DMS79 treated with DMSO at 0.1 percent for 48 hours (cell line): ENCODE results near the gene BICRA.

Experiments
- DNase-seq: peaks from one replicate; lab custom pipeline; 2025; lab: John Stamatoyannopoulos, UW

The BICRA gene

GRCh38 chr19:47601180-47601904, 7.6 kb upstream of the BICRA start:
- DNase-seq = no peak

GRCh38 chr19:47603706-47604565, 5.0 kb upstream of the BICRA start:
- no peak for DNase-seq

DNA sequence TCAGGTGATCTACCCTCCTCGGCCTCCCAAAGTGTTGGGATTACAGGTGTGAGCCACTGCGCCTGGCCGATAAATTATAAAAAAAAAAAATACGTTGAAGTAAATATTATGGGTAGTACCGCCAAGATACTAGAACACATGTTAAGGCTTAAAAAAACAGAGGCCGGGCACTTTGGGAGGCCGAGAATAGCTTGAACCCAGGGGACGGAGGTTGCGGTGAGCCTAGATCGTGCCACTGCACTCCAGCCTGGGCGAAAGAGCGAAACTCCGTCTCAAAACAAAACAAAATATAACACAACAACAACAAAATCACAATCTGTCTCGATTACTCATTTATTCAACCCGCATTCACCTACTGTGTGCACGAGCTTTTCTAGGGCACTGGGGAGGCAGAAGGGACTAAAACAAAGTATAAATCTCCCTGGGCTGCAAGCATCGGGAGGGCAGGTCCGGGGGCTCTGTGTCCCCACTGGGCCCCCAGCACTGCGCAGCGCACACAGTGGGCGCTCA, 1.3 kb upstream of the BICRA start:
- no peak for DNase-seq

DNA sequence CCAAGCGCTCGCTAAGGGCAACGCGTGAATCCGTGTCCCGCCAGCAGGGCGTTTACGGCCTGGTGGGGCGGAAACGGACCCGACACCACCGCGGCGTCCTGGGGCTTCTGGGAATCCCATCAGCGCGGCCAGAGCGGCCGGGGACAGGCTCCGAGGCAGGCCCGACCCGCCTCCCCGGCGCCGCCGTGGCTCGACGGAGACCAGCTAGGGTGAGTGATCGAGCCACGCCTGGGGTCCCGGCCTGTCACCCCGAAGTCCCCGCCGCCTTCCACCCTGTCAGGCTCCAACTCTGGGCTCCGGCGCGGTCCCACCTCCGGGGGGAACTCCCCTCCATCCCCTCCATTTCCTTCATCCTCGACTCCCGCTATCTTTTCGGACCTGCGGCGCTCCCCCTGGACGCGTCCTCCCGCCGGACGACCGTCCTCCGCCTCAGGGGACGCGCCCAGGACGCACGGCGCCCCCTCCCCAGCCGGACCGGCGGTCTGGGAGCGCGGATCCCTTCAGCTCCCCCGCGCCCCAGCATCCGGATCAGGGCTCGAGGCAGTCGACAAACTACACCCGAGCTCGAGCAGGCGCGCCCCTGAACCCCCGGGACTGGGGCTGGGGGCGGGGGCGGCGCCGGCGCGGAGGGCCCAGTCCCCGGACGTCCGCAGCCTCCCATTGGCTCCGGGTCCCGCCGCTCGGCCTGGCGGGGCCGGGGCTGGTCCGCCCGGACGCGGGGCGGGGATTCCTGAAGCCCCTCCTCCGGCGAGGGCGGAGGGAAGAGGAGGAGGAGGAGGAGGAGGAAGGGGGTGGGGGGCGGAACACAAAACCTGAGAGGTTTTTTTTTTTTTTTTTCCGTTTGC, 638 bp upstream of the BICRA start:
- peak; percentile 84 for DNase-seq

DNA sequence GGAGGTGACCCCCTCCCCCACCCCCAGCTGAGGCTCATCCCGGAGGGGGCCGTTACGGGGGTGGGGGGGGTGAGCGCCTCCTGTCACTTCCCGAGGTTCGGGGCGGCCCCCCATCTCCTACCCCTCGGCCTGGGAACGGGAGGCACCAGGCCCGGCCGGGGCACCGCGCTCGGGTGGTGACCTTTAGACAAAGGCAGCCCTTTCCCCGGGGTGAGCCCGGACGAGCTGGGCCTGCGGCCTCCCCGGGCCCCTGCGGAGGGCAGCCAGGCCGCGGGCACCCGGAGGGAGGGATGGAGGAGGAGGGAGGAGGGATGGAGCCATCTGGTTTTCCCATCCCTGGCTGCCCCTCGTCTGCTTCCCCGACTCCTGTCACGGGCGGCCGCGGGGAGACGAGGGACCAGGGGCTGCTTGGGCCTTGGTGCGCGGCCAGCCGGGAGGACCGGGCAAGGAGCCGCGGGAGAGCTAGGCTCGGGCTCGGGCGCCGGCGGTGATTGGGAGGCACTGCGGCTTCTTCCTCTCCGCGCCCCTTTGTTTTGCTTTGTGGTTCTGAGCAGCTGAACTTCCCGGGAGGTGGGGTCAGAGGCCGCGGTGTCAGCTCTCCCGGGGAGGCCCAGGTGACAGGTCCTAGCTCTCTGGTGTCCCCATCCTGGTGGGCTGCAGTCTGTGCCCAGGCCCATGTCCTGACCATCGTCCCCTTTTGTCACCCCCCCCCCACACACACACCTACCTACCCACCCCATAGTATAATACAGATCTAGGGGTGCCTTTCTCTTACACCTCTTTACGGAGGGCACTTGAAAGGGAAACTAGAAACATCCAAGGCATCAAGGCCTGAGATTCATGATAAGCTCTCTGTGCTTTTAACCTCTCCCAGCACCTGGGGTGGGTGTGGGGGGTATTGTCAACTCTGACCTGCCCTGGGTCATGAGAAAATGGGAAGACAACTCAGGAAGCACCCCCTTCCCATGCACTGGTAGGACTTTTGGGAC, 1.3 kb downstream of the BICRA start:
- DNase-seq = peak; percentile 24

GRCh38 chr19:47610902-47611301, 2.0 kb downstream of the BICRA start:
- no peak for DNase-seq

DNA sequence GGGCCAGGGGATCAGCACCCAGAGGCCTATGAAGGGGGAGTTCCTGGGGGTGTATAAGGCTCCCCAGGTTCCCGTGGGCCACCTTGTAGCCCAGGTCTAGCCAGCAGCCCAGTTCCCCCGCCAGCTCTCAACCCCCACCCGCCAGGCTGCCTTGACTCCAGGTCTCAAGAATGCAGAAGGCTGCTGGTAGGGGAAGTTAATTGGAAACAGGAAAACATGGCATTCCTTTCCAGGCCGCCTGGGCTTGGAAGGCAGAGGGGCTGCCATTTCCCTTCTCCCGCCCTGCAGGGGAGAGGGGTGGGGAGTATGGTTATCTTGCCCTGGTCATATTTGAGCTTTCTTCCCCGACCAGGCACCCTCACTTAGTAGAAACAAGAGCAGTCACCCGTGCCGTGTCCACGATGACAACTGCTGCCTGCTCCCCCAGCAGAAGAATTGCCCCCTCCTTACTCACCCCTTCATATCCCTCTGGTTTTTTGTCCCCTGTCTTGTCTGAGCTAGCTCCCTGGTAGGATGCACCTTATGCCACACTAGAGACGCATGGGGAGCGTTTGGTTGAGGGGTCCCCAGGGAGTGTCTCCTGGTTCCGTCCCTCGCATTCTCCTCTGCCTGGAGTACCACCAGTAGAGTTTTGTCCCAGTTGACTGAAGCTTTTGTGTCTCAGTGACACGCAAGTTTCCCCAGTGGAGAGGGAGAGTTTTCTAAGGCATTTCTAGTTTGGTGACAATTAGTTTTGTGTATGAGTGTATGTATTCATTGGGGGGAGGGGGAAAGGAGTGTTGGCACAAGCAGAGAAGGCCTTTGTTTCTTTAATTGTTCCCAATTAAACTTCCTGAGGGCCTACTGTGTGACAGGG, 4.5 kb downstream of the BICRA start:
- DNase-seq = no peak

- no peak for DNase-seq
These were observed 5.0 kb downstream of the BICRA start for GRCh38 chr19:47614021-47614295.

DNA sequence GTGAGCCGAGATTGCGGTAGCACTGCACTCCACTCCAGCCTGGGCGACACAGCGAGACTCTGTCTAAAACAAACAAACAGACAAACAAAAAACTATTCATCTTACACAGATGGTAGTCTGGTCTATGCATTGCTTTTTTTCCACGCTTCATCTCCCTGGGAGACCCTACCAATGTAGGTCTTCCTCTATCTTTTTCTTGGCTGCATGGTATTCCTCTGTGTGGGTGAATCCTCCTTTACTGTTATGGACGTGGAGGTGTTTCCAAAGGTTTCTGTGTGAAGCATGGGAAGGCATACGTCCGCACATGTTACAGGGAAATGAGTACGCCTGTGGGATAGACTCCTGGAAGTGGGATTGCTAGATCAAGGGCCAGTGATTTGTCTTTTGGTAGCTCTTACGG, 5.6 kb downstream of the BICRA start:
- no peak for DNase-seq

DNA sequence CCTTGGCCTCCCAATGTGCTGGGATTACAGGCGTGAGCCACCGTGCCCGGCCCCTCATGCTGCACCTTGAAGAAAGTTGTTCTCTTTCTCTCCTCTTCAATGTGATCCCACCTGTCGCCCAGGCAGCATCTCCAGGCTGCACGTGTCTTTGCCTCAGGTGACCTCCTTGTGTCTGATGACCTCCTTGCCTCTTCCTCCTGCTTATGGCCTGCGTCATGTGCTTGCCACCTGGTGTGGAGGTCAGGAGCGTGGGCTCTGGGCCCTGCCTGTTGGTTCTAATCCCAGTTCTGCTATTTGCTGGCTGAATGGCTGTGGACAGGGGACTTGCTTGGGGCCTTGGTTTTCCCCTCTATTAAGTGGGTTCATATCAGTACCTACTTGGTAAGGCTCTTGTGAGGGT, 6.3 kb downstream of the BICRA start:
- no peak for DNase-seq

GRCh38 chr19:47615714-47616113, 6.8 kb downstream of the BICRA start:
- no peak for DNase-seq

DNA sequence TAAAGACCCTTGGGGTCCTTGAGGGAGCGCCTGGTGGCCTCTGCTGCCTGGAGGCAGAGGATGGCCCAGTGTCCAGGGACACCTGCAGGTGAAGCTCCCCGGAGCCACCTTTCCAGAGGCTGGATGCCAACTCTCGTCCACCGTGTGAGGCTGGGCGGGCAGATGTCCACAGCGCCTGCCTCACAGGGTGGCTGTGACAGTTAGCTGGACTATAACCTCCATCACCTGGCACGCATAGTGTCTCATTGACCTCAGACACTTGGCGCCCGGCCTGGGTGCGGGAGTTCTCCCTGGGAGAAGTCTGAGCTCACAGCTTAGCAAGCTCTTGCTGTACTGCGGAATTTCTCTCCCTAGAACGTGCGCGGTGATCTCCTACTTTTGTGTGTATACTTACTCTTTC, 9.8 kb downstream of the BICRA start:
- DNase-seq = no peak

DNA sequence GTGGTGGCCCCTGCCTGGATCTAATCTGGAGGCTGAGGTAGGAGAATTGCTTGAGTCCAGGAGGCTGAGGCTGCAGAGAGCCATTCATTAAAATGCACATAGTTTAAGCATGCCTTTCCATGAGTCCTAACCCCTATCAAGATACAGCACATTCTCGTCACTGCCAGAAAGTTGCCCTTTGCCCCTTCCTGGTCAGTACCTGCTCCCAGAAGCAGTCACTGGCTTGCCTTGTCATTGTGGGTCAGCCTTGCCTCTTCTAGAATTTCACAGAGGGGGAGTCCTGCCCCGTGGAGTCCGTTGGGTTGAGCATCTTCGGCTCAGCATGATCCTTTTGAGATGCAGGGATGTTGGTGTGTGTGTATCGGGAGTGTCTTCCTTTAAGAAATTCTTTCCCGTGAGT, 10.8 kb downstream of the BICRA start:
- DNase-seq = no peak

- no peak for DNase-seq
These were observed 14.4 kb downstream of the BICRA start for GRCh38 chr19:47623151-47623920.

DNA sequence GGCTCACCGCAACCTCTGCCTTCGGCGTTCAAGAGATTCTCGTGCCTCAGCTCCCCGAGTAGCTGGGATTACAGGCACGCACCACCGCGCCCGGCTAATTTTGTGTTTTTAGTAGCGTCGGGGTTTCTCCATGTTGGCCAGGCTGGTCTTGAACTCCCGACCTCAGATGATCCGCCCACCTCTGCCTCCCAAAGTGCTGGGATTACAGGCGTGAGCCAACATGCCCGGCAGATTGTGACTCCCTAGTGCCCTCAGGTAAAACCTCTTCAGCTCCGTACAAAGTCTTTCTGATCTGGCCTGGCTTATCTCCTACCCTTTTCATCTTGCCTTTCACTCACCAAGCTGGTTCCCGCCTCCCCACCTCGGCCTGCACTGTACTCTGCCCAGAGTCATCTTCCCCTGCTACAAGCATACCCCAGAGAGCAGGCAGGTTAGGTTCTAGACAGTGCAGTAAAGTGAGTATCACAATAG, 15.0 kb downstream of the BICRA start:
- DNase-seq = no peak

GRCh38 chr19:47625650-47626049, 16.7 kb downstream of the BICRA start:
- no peak for DNase-seq

GRCh38 chr19:47626238-47626637, 17.3 kb downstream of the BICRA start:
- DNase-seq = no peak

- no peak for DNase-seq
These were observed 19.3 kb downstream of the BICRA start for GRCh38 chr19:47628078-47628771.

GRCh38 chr19:47630594-47630993, 21.7 kb downstream of the BICRA start:
- DNase-seq = no peak
